Measurements from ENCODE around the gene MAPK8. TPM values are rescaled to one million over a fixed set of nuclear protein-coding genes. Genes with fewer than 3 reads are reported as not detected.

The MAPK8 gene
- total RNA-seq, 1 donor from 2014 or later = 56.6 TPM

DNA sequence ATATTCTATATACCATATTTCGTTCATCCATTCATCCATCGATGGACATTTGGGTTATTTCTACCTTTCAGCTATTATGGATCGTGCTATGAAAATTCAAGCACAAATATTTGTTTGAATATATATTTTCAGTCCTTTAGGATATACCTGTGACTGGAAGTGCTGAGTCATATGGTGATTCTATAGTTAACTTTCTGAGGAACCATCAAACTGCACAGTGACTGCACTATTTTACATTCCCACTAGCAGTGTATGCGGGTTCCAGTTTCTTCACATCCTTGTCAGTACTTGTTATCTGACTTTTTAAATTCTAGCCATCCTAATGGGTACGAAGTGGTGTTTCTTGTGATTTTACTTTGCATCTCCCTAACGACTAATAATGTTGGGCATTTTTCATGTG is 104.0 kb downstream of the MAPK8 start:
- H3K4me3 Mint-ChIP-seq = no peak overlapping the region
- no peaks in the 10 kb centered on the region for H3K4me1 Mint-ChIP-seq
- no peak overlapping the region for H3K27ac Mint-ChIP-seq (ENCODE audit: unreplicated experiment)
- TF ChIP-seq, protein P1, sequence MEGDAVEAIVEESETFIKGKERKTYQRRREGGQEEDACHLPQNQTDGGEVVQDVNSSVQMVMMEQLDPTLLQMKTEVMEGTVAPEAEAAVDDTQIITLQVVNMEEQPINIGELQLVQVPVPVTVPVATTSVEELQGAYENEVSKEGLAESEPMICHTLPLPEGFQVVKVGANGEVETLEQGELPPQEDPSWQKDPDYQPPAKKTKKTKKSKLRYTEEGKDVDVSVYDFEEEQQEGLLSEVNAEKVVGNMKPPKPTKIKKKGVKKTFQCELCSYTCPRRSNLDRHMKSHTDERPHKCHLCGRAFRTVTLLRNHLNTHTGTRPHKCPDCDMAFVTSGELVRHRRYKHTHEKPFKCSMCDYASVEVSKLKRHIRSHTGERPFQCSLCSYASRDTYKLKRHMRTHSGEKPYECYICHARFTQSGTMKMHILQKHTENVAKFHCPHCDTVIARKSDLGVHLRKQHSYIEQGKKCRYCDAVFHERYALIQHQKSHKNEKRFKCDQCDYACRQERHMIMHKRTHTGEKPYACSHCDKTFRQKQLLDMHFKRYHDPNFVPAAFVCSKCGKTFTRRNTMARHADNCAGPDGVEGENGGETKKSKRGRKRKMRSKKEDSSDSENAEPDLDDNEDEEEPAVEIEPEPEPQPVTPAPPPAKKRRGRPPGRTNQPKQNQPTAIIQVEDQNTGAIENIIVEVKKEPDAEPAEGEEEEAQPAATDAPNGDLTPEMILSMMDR (conservative IDR thresholded peaks at IDR 0.05) = no peak
- H3K36me3 Mint-ChIP-seq (ENCODE audit: low read depth) = peaks cover 38% of the 10 kb centered on the region
- H3K27me3 Mint-ChIP-seq (ENCODE audit: low read depth) = no peaks in the 10 kb centered on the region
- H3K9me3 Mint-ChIP-seq = peaks cover 12% of the 10 kb centered on the region
- DNase-seq (ENCODE audit: low read depth, low spot score) = no peak

DNA sequence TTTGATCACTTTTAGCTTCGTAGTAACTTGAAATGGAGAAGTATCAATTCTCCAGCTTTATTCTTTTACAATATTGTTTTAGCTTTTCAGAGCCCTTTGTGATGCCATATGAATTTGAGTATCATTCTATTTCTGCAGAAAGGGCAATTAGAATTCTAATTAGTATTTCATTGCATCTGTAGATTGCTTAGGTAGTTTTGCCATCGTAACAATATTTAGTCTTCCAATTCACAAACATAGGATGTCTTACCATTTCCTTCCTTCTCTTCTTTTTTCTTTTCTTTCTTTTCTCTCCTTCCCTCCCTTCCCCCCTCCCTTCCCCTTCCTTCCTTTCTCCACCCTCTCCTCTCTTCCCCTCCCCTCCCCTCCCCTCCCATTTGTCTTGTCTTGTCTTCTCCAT is 105.0 kb downstream of the MAPK8 start:
- no peaks in the 10 kb centered on the region for H3K4me1 Mint-ChIP-seq
- no peak overlapping the region for H3K4me3 Mint-ChIP-seq
- no peak for DNase-seq (ENCODE audit: low read depth, low spot score)
- peaks cover 12% of the 10 kb centered on the region for H3K9me3 Mint-ChIP-seq
- H3K36me3 Mint-ChIP-seq (ENCODE audit: low read depth) = peaks cover 40% of the 10 kb centered on the region
- no peak overlapping the region for H3K27ac Mint-ChIP-seq (ENCODE audit: unreplicated experiment)
- no peaks in the 10 kb centered on the region for H3K27me3 Mint-ChIP-seq (ENCODE audit: low read depth)
- TF ChIP-seq, protein P1 (conservative IDR thresholded peaks at IDR 0.05) = no peak

- no peaks in the 10 kb centered on the region for H3K27me3 Mint-ChIP-seq (ENCODE audit: low read depth)
- TF ChIP-seq, protein P1 (conservative IDR thresholded peaks at IDR 0.05) = no peak
- no peak overlapping the region for H3K27ac Mint-ChIP-seq (ENCODE audit: unreplicated experiment)
- H3K4me1 Mint-ChIP-seq = no peaks in the 10 kb centered on the region
- no peak overlapping the region for H3K4me3 Mint-ChIP-seq
- H3K9me3 Mint-ChIP-seq = peaks cover 12% of the 10 kb centered on the region
- no peak for DNase-seq (ENCODE audit: low read depth, low spot score)
- peaks cover 40% of the 10 kb centered on the region for H3K36me3 Mint-ChIP-seq (ENCODE audit: low read depth)
These were observed 105.6 kb downstream of the MAPK8 start for GRCh38 chr10:48412081-48412480.

GRCh38 chr10:48412933-48413332 is 106.5 kb downstream of the MAPK8 start:
- Mint-ChIP-seq H3K4me1 (no peaks in the 10 kb centered on the region), H3K27me3 (ENCODE audit: low read depth) (no peaks in the 10 kb centered on the region), H3K36me3 (ENCODE audit: low read depth) (peaks cover 40% of the 10 kb centered on the region), H3K9me3 (peaks cover 12% of the 10 kb centered on the region), H3K27ac (ENCODE audit: unreplicated experiment) (no peak overlapping the region), H3K4me3 (no peak overlapping the region)
- TF ChIP-seq, protein P1 (conservative IDR thresholded peaks at IDR 0.05) = no peak
- DNase-seq (ENCODE audit: low read depth, low spot score) = no peak

DNA sequence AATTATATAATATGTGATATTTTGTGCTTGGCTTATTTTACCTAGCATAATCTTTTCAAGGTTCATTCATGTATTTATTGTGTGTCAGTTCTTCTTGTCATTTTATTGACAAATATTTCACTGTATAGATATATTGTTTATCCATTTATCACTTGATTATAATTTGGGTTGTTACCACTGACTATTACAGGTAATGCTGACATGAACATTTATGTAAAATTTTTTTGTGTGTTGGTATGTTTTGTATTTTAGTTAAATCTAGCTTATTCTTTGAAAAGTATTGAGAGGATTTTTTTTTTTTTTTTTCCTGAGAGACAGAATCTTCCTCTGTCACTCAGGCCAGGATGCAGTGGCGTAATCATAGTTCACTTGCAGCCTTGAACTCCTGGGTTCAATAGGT is 107.7 kb downstream of the MAPK8 start:
- Mint-ChIP-seq H3K27ac (ENCODE audit: unreplicated experiment) (no peak overlapping the region), H3K4me1 (no peaks in the 10 kb centered on the region), H3K4me3 (no peak overlapping the region), H3K36me3 (ENCODE audit: low read depth) (peaks cover 40% of the 10 kb centered on the region), H3K9me3 (peaks cover 12% of the 10 kb centered on the region), H3K27me3 (ENCODE audit: low read depth) (no peaks in the 10 kb centered on the region)
- no peak for DNase-seq (ENCODE audit: low read depth, low spot score)
- TF ChIP-seq, protein P1 (conservative IDR thresholded peaks at IDR 0.05) = no peak

GRCh38 chr10:48414778-48415177 is 108.3 kb downstream of the MAPK8 start:
- peaks cover 12% of the 10 kb centered on the region for H3K9me3 Mint-ChIP-seq
- TF ChIP-seq, protein P1 (conservative IDR thresholded peaks at IDR 0.05) = no peak
- H3K27me3 Mint-ChIP-seq (ENCODE audit: low read depth) = no peaks in the 10 kb centered on the region
- H3K4me1 Mint-ChIP-seq = no peaks in the 10 kb centered on the region
- no peak for DNase-seq (ENCODE audit: low read depth, low spot score)
- H3K27ac Mint-ChIP-seq (ENCODE audit: unreplicated experiment) = no peak overlapping the region
- H3K36me3 Mint-ChIP-seq (ENCODE audit: low read depth) = peaks cover 40% of the 10 kb centered on the region
- no peak overlapping the region for H3K4me3 Mint-ChIP-seq

All from neural crest cell (in vitro differentiated cells).